ENCODE measurements around the gene TPSD1. TPM values are rescaled to one million over a fixed set of nuclear protein-coding genes. Genes with fewer than 3 reads are reported as not detected.

The TPSD1 gene
- total and polyA plus RNA-seq, 10 of the 15 experiments (the other 5 are each of a cell fraction or from before 2014, with no cell fraction given) = not detected

- RAD21 ChIA-PET (ENCODE audit: unreplicated experiment) = no interaction called here
- CTCF ChIA-PET = no interaction called here
These were observed 46.8 kb upstream of the TPSD1 start for GRCh38 chr16:1209081-1209480.

GRCh38 chr16:1210461-1210860, 45.4 kb upstream of the TPSD1 start:
- no peaks in the 10 kb centered on the region for H3K9me3 ChIP-seq (replicated peaks; ENCODE audit: control insufficient read depth, insufficient read depth, low read length)
- BruUV-seq (replicated peaks) = no TSS peak
- H3K27me3 ChIP-seq (replicated peaks in 1 of 2; ENCODE audit: control insufficient read depth in 2 of 2, insufficient read depth in 2 of 2, low read length in 1 of 2) = no peaks in the 10 kb centered on the region
- no peak overlapping the region for H3K9ac ChIP-seq (ENCODE audit: control insufficient read depth, insufficient read depth, low read length)
- H4K20me1 ChIP-seq (ENCODE audit: control insufficient read depth, insufficient read depth) = no peaks in the 10 kb centered on the region
- SMC1A ChIA-PET (ENCODE audit: uncharacterized antibody, unreplicated experiment) = no interaction called here
- RAD21 ChIA-PET (ENCODE audit: unreplicated experiment) = no interaction called here
- no peak overlapping the region for H3K4me2 ChIP-seq (ENCODE audit: control insufficient read depth, insufficient read depth)
- H3K79me2 ChIP-seq (ENCODE audit: control insufficient read depth, insufficient read depth, low read length) = no peaks in the 10 kb centered on the region
- H3K36me3 ChIP-seq (ENCODE audit: control insufficient read depth in 2 of 2, insufficient read depth in 2 of 2, low read length in 1 of 2) = no peaks in the 10 kb centered on the region
- intact Hi-C loops (cut with micrococcal nuclease; ENCODE audit: unreplicated experiment) = no loop called here
- POLR2A ChIA-PET = no interaction called here
- CTCF ChIA-PET = no interaction called here
- no peak overlapping the region for H2AFZ ChIP-seq (ENCODE audit: control insufficient read depth, low read depth, low read length)
- FAIRE-seq (no peak), ATAC-seq (no peak), DNase-seq (ENCODE audit: low read depth, low spot score) (no peak)
- in situ Hi-C loops (cut with MboI) = no loop called here
- WGBS (ENCODE audit: insufficient coverage, insufficient replicate concordance, low lambda C conversion rate, missing lambda C conversion rate) = 69% methylated on average over 23 of the region's 23 CpGs
- H3K27ac ChIP-seq (ENCODE audit: control insufficient read depth, insufficient read depth) = no peak overlapping the region
- no peak overlapping the region for H3K4me3 ChIP-seq
- no peaks in the 10 kb centered on the region for H3K4me1 ChIP-seq (ENCODE audit: control insufficient read depth, insufficient read depth, low read length)
- TF ChIP-seq ZBTB40 (IDR thresholded peaks at IDR 0.05; ENCODE audit: borderline replicate concordance) (no peak), POLR2A (IDR thresholded peaks at IDR 0.05; ENCODE audit: low read depth, low read length) (no peak), CREM (IDR thresholded peaks at IDR 0.05; ENCODE audit: low read depth) (no peak), BMI1 (IDR thresholded peaks at IDR 0.05; ENCODE audit: borderline replicate concordance) (no peak), BRCA1 (IDR thresholded peaks at IDR 0.05; ENCODE audit: low read depth, low read length) (no peak)

More at GRCh38 chr16:1209081-1209480, 46.8 kb upstream of the TPSD1 start:
- BruUV-seq (replicated peaks) = no TSS peak
- 83% methylated on average over 39 of the region's 43 CpGs for WGBS (ENCODE audit: insufficient coverage, insufficient replicate concordance, low lambda C conversion rate, missing lambda C conversion rate)
- POLR2A ChIA-PET = no interaction called here
- H3K9ac ChIP-seq (ENCODE audit: control insufficient read depth, insufficient read depth, low read length) = no peak overlapping the region
- SMC1A ChIA-PET (ENCODE audit: uncharacterized antibody, unreplicated experiment) = no interaction called here
- H2AFZ ChIP-seq (ENCODE audit: control insufficient read depth, low read depth, low read length) = no peak overlapping the region
- no peaks in the 10 kb centered on the region for H3K4me1 ChIP-seq (ENCODE audit: control insufficient read depth, insufficient read depth, low read length)
- no peak overlapping the region for H3K4me2 ChIP-seq (ENCODE audit: control insufficient read depth, insufficient read depth)
- ATAC-seq (no peak), DNase-seq (ENCODE audit: low read depth, low spot score) (no peak), FAIRE-seq (no peak)
- no peaks in the 10 kb centered on the region for H3K27me3 ChIP-seq (replicated peaks in 1 of 2; ENCODE audit: control insufficient read depth in 2 of 2, insufficient read depth in 2 of 2, low read length in 1 of 2)
- in situ Hi-C loops (cut with MboI) (no loop called here), intact Hi-C loops (cut with micrococcal nuclease; ENCODE audit: unreplicated experiment) (no loop called here)
- no peaks in the 10 kb centered on the region for H3K79me2 ChIP-seq (ENCODE audit: control insufficient read depth, insufficient read depth, low read length)
- no peaks in the 10 kb centered on the region for H3K9me3 ChIP-seq (replicated peaks; ENCODE audit: control insufficient read depth, insufficient read depth, low read length)
- H3K27ac ChIP-seq (ENCODE audit: control insufficient read depth, insufficient read depth) = no peak overlapping the region
- TF ChIP-seq SREBF2 (IDR thresholded peaks at IDR 0.05; ENCODE audit: low read length) = no peak
- TF ChIP-seq TCF7 (IDR thresholded peaks at IDR 0.05; ENCODE audit: borderline replicate concordance) = no peak
- no peak for TF ChIP-seq NR2C1 (IDR thresholded peaks at IDR 0.05)
- no peaks in the 10 kb centered on the region for H3K36me3 ChIP-seq (ENCODE audit: control insufficient read depth in 2 of 2, insufficient read depth in 2 of 2, low read length in 1 of 2)
- no peak overlapping the region for H3K4me3 ChIP-seq
- H4K20me1 ChIP-seq (ENCODE audit: control insufficient read depth, insufficient read depth) = no peaks in the 10 kb centered on the region
